ENCODE measurements around the gene COG8. TPM values are rescaled to one million over a fixed set of nuclear protein-coding genes. Genes with fewer than 3 reads are reported as not detected.

Gene COG8
- total and polyA plus RNA-seq, 9 of the 15 experiments (the other 6 are each of a cell fraction or from before 2014, with no cell fraction given), result 3.7 to 42.6 (median 30.1) TPM

DNA sequence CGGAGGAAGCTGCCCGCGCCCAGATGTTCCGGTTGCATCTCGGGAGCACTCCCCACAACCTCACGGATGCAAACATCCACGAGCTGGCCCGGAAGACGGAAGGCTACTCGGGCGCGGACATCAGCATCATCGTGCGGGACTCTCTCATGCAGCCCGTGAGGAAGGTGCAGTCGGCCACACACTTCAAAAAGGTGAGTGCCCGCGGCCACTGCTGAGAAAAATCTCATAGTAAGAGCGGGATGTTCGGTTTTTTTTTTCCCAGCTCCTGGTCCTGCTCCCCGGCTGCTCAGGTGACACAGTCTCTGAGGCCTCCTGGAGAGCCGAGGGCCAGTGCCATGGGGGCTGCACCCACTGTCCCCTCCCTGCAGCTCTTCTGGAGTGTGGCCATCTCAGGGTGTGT is 18.3 kb downstream of the COG8 start:
- Histone ChIP-seq H3K36me3 (ENCODE audit: control insufficient read depth, insufficient read depth, low read length) (peaks cover 93% of the 10 kb centered on the region), H3K9ac (ENCODE audit: insufficient read depth in 1 of 2, low read depth in 2 of 2, low read length in 2 of 2) (no peak overlapping the region; a peak in 1 of 4 replicates), H2AFZ (ENCODE audit: low read depth, low read length) (no peak overlapping the region), H3K9me3 (replicated peaks; ENCODE audit: control insufficient read depth, insufficient read depth, low read depth, low read length) (no peaks in the 10 kb centered on the region), H3K27me3 (ENCODE audit: control insufficient read depth in 2 of 2, insufficient read depth in 2 of 2, low read length in 2 of 2) (no peaks in the 10 kb centered on the region), H3K79me2 (ENCODE audit: control insufficient read depth, insufficient read depth, low read length) (peaks cover 46% of the 10 kb centered on the region), H3K4me3 (no peak overlapping the region), H3K27ac (ENCODE audit: extremely low read depth, low read depth, low read length) (no peak overlapping the region), H4K20me1 (replicated peaks; ENCODE audit: control insufficient read depth, insufficient read depth, low read length) (peaks cover 21% of the 10 kb centered on the region; the same call in 1 of the 2 replicates), H3K9me1 (ENCODE audit: control insufficient read depth, insufficient read depth, low read length) (no peaks in the 10 kb centered on the region), H3K4me2 (ENCODE audit: insufficient read depth, low read length) (no peak overlapping the region), H3K4me1 (replicated peaks in 1 of 2; ENCODE audit: control insufficient read depth in 2 of 2, insufficient read depth in 2 of 2, low read length in 2 of 2) (peaks cover 3 to 35% of the 10 kb centered on the region in 2 experiments; a peak in 4 of 5 replicates)
- BruUV-seq (replicated peaks), result no TSS peak
- peak; percentile 36; the same call in 1 of the 2 replicates for TF ChIP-seq POLR2G (IDR thresholded peaks at IDR 0.05; ENCODE audit: low read depth, low read length)
- TF ChIP-seq ZNF586 (CRISPR knock-in tag; conservative IDR thresholded peaks at IDR 0.05), result no peak
- ATAC-seq (no peak), DNase-seq (ENCODE audit: extremely low read depth in 1 of 4, low spot score in 3 of 4) (no peak), FAIRE-seq (no peak)
- CTCF ChIA-PET (ENCODE audit: low intra/inter-chr PET ratio), result no interaction called here
- intact Hi-C loops (cut with micrococcal nuclease), result no loop called here
- in situ Hi-C loops (cut with MboI), result no loop called here
- POLR2A ChIA-PET, result no interaction called here
- WGBS (ENCODE audit: insufficient coverage, low coverage, missing lambda C conversion rate), result 96% methylated on average over 20 of the region's 22 CpGs

DNA sequence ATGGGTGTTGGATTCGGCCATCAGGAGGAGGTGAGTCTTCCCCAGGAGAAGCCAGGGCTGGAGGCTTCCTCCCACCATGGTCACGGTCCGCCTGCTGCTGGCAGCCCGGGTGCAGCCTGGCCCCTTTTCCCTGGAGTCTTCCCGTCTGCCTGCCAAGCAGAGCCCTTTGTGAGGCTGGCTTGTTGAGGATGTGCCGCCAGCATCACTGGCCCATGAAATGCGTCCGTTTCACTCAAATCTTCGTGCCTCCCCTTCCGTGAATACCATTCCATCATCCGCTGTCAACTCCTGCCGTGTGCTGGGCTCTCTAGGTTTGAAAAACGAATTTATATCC is 18.7 kb downstream of the COG8 start:
- Histone ChIP-seq H3K27ac (ENCODE audit: extremely low read depth, low read depth, low read length) (no peak overlapping the region), H3K79me2 (ENCODE audit: control insufficient read depth, insufficient read depth, low read length) (peaks cover 42% of the 10 kb centered on the region), H3K4me3 (no peak overlapping the region), H3K9ac (ENCODE audit: insufficient read depth in 1 of 2, low read depth in 2 of 2, low read length in 2 of 2) (no peak overlapping the region; a peak in 1 of 4 replicates), H3K4me1 (replicated peaks in 1 of 2; ENCODE audit: control insufficient read depth in 2 of 2, insufficient read depth in 2 of 2, low read length in 2 of 2) (peaks cover 2 to 34% of the 10 kb centered on the region in 2 experiments; a peak in 4 of 5 replicates), H3K4me2 (ENCODE audit: insufficient read depth, low read length) (no peak overlapping the region), H3K36me3 (ENCODE audit: control insufficient read depth, insufficient read depth, low read length) (peaks cover 93% of the 10 kb centered on the region), H3K27me3 (ENCODE audit: control insufficient read depth in 2 of 2, insufficient read depth in 2 of 2, low read length in 2 of 2) (no peaks in the 10 kb centered on the region), H3K9me3 (replicated peaks; ENCODE audit: control insufficient read depth, insufficient read depth, low read depth, low read length) (no peaks in the 10 kb centered on the region), H3K9me1 (ENCODE audit: control insufficient read depth, insufficient read depth, low read length) (no peaks in the 10 kb centered on the region), H2AFZ (ENCODE audit: low read depth, low read length) (no peak overlapping the region), H4K20me1 (replicated peaks; ENCODE audit: control insufficient read depth, insufficient read depth, low read length) (peaks cover 17% of the 10 kb centered on the region; the same call in 1 of the 2 replicates)
- intact Hi-C loops (cut with micrococcal nuclease), result no loop called here
- WGBS (ENCODE audit: insufficient coverage, low coverage, missing lambda C conversion rate), result 93% methylated on average over 13 of the region's 13 CpGs
- BruUV-seq (replicated peaks), result no TSS peak
- ATAC-seq (no peak), DNase-seq (ENCODE audit: extremely low read depth in 1 of 4, low spot score in 3 of 4) (no peak), FAIRE-seq (no peak)
- POLR2A ChIA-PET, result no interaction called here
- TF ChIP-seq POLR2AphosphoS5 (IDR thresholded peaks at IDR 0.05; ENCODE audit: control insufficient read depth, insufficient read depth, low read depth, low read length) (no peak), RBM22 (IDR thresholded peaks at IDR 0.05; ENCODE audit: low read depth, low read length, poor library complexity, severe bottlenecking) (peak; percentile 32), ZZZ3 (IDR thresholded peaks at IDR 0.05) (no peak), ZBED1 (IDR thresholded peaks at IDR 0.05) (no peak), SNIP1 (IDR thresholded peaks at IDR 0.05; ENCODE audit: low read depth) (no peak), ZNF445 (CRISPR knock-in tag; IDR thresholded peaks at IDR 0.05; ENCODE audit: low read depth) (no peak)
- TF ChIP-seq, protein P1, sequence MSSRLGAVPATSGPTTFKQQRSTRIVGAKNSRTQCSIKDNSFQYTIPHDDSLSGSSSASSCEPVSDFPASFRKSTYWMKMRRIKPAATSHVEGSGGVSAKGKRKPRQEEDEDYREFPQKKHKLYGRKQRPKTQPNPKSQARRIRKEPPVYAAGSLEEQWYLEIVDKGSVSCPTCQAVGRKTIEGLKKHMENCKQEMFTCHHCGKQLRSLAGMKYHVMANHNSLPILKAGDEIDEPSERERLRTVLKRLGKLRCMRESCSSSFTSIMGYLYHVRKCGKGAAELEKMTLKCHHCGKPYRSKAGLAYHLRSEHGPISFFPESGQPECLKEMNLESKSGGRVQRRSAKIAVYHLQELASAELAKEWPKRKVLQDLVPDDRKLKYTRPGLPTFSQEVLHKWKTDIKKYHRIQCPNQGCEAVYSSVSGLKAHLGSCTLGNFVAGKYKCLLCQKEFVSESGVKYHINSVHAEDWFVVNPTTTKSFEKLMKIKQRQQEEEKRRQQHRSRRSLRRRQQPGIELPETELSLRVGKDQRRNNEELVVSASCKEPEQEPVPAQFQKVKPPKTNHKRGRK (tag; IDR thresholded peaks at IDR 0.05), result no peak
- in situ Hi-C loops (cut with MboI), result no loop called here
- CTCF ChIA-PET (ENCODE audit: low intra/inter-chr PET ratio), result no interaction called here

All from K562 (cell line).